HG03460 (cell line): ENCODE data around the gene NRDC.
A peak's percentile ranks its signal among the peaks of the same experiment; 100 is the strongest.
"Not testable (repeated sequence)": the region's sequence is repeated elsewhere in the genome, so short reads cannot be mapped to it uniquely, and the experiment has no call there.

Source experiments
- ATAC-seq: cut with Tn5 transposase; IDR thresholded peaks from one replicate; pipeline ENCODE4 v1.9.1; 2021; ENCODE audit not compliant: unreplicated experiment

NRDC gene

DNA sequence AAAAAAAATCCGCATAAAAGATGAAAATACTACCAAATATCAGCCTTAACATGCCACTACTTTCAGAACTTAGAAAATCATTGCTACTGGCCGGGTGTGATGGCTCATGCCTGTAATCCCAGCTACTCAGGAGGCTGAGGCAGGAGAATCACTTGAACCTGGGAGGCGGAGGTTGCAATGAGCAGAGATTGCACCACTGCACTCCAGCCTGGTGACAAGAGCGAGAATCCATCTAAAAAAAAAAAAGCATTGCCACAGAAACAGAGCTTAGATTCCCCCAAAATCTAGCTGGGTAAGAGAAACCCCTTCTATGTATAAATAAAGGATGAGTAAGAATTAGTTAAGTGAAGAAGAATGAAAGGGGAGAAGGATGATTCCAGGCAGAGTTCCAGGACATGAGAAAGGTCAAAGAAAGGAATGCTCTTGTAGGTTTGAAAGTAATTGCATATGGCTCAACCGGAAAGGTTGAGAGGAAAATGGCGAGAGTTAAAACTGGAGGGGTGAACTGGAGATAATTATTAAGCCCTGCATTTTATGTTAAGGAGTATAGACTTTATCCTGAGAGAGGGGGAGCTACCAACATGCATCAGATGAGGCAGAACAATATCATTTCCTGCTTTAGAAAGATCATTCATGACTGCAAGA lies 19.7 kb upstream of the NRDC start:
- ATAC-seq: no peak

DNA sequence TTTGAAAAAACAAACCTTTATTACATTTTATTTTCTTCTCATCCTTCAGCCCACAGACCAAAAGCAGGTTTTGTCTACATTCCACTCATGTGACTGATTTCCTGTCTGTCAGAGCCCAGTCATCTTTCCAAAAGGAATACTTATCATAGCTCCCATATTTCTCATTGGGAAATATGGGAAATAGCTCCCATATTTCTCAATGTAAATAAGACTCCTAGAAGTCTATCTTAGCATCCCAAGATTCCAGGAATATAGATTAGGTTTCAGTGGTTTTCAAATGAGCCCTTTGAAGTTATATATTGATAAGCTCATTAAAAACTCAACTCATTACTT lies 19.1 kb upstream of the NRDC start:
- ATAC-seq: no peak

DNA sequence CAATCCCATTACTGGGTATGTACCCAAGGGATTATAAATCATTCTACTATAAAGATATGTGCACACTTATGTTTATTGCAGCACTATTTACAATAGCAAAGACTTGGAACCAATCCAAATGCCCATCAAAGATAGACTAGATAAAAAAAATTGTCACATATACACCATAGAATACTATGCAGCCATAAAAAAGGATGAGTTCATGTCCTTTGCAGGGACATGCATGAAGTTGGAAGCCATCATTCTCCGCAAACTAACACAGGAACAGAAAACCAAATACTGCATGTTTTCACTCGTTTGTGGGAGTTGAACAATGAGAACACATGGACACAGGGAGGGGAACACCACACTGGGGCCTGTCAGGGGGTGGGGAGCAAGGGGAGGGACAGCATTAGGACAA lies 16.2 kb upstream of the NRDC start:
- not testable (repeated sequence) for ATAC-seq

DNA sequence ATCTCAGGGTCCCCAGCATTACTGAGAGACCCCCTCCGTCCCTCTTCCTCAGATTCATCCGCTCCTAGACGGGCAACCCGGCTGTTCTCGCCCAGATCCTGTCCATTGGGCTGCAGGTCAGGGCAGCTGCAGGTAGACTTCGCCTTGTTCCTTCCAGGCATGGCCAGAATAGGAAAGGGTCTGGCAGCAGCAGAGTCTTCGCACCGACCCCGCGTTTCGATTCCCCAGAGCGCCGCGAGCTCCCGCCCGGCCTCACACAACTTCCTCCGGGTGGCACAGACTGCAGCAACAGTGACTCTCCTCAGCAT lies 265 bp downstream of the NRDC start:
- peak; percentile 14 for ATAC-seq

DNA sequence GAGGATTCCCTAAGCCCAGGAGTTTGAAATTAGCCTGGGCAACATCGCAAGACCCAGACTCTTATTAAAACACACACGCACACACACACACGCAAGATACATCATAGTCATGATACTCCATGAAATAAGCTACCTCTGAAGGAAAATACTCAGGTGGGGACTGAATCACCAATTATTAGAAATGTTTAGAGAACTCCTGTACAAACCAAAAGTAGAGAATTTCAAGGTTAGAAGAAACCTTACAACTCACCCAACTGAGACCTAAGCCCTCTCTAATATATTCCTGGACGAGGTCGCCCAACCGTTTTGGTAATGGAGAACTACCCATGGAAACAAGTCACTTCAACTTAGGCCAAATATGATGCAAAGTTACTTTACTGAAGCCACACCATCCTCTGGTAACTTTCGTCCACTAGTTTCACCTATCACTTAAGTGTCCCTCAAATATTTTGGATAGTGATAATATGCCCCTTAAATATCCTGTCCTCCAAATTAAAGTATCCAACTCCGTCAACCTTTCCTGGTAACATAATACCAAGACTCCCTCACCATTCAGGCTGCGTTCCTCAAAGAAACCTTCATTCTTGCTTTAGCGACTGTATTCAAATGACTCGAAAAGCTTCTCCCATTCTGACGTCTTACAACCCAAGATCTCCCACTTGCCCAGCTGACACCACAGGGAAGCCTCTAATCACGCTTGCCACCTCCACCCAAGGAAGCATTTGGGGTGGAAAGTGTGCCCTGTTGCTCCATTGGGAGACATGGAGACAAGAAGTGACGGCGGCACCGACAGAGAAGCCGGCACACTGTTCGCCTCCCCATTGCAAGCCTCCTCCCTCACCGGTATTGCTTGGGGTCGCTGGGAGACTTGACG lies 856 bp downstream of the NRDC start:
- ATAC-seq: peak; percentile 1

DNA sequence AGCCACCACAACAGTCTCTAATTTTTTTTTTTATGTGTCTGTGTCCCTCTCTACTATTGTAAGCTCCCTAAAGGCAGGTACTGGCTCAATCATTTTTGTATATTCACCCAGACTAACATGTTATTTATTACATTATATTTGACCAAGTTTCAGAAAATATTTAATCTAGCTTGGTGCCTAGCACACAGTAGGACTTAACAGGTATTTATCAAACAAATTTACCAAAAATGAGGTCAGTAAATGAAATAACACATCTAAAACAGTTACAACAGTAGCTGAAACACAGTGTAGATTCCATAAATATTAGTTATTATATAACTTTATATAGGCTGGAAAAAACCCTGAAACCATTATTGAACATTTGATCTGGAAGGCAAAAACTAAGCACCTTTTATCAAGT lies 2.7 kb downstream of the NRDC start:
- no peak for ATAC-seq

DNA sequence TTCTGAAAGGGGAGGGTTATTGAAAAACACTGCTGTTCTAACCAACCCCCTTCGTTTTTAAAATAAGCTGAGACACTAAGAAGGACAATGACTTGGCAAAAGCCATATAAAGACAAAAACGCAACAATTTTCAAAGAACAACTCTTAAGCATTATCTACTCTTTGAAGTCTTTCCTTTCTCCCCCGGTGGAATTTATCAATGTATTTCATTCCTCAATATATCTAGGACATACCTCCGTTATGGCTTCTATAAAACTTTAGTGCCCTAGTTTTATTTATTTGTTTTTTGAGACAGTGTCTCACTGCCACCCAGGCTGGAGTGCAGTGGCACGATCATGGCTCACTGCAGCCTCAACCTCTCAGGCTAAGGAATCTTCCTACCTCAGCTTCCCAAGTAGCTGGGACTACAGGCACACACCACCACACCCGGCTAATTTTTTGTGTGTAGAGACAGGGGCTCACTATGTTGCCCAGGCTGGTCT lies 3.2 kb downstream of the NRDC start:
- no peak for ATAC-seq

DNA sequence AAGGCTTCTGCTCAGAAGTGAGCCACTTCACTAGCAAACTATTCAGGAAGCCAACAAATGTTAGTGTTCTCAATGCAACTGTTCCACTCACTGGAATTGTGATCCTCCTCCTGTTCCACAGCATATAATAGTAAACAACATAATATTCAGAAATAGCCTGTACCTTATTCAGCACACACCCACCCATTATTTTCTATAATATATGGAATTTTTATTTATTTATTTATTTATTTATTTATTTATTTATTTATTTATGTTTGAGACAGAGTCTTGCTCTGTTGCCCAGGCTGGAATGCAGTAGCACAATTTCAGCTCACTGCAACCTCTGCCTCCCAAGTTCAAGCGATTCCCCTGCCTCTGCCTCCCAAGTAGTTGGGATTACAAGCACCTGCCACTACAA lies 5.3 kb downstream of the NRDC start:
- ATAC-seq: not testable (repeated sequence)

DNA sequence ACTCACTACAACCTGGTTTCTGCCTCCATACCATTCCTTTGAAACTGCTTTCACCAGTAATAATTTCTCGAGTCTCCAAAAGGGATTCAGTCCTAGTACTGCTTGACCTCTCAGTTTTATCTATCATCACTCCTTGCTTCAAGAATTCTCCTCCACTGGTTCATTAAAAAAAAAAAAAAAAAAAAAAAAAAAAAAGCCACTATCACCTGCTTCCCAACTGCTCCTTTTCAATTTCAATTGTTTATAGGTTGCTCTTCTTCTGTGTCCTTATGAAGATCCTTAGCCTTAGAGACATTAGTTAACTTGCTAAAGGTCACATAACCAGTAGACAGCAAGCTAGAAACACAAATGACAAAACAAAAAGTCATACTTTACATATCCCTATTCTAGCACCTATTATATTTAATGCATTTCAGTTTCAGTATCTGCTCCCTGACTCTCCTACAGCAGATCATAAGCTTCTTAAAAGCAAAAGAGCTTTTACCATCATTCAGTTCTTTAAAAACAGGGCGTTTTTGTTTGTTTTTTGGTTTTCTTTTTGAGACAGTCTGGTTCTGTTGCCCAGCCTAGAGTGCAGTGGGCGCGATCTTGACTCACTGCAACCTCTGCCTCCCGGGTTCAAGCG lies 7.1 kb downstream of the NRDC start:
- no peak for ATAC-seq

DNA sequence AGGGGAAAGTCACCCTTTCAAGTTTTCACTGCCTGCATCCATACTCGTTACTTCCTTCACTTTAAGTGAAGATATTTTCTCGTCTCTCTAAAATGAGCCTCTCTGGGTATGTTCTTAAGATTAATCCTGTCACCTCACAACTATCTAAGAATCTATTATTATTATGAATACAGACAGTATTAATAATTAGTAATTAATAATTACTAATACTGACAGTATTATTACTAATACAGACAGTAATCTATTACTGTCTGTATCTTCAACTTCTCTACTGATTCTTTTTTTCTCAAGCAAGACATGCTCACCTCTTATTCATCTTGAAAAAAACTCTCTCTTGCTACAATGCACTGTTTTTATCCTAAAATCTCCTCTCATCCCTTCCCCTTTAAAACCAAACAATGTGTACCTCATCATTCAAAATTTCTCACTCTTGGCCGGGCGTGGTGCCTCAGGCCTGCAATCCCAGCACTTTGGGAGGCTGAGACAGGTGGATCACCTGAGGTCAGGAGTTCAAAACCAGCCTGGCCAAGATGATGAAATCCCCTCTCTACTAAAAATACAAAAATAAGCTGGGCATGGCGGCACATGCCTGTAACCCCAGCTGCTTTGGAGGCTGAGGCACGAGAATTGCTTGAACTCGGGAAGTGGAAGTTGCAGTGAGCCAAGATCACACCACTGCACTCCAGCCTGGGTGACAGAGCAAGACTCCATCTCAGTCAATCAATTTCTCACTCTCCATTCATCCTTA lies 7.8 kb downstream of the NRDC start:
- ATAC-seq: no peak

DNA sequence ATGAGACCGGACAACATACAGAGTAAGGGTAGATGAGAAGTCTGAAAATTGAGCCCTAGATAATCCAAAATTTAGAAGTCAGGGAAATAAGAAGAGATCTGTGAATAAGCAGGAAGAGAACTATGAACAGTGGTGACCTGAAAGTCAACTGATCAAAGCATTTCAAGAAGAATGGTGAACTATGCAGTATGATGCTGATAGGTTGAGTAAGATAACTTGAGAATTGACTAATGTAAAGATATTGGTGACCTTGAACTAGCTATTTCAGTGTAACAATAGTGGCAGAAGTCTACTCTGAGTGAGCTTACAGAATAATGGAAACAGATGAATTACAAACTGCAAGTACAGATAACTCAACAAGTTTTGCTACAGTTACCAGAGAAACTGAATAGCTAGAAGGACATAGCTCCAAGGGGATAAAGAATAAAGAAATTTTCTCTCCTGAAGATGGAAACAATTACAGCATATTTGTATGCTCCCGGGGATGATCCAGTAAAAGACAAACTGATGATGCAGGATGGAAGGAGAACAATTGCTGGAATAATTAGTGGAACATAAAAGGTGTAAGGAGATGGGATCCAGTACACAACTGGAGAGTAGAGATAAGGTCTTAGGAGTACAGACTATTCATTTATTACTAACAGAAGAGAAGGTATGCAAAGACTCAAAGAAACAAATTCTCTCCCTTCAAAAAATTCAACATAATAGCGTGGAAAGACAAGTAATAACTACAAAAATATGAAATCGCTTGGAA lies 10.9 kb downstream of the NRDC start:
- no peak for ATAC-seq

DNA sequence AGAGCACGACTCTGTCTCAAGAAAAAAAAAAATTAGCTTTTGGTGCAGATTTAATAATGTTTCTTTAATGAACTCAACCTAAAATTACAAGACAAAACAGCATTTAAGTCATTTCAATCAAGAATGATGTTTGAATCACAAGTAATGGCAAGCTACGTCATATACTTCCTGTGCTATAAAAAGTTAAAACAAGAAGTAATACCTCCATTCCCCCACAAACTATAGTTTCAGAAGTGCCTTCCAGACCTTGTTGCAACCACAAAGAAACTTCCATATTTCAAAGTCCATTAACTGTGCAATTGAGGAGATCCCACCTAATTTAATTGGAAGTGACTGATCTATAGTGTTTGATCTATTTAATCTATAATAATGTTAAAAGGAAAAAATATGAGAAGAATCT lies 15.1 kb downstream of the NRDC start:
- peak; percentile 81 for ATAC-seq

DNA sequence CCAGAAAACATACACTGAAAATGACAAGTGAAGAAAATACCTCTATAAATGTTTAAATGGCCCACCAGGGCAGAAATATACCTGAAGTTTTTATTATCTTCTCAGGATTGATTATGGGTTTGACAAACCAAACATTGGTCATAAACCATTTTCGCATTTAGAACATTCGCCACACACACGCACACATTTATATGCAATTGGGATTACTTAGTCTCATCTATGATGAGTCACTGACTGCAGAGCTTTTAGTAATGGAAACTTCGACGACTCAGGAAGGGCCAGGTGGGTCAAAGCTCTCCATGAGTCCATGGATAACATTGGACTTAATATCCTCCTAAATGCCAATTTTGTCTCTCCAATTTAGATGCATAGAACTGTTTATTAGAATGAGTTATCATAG lies 16.9 kb downstream of the NRDC start:
- no peak for ATAC-seq

DNA sequence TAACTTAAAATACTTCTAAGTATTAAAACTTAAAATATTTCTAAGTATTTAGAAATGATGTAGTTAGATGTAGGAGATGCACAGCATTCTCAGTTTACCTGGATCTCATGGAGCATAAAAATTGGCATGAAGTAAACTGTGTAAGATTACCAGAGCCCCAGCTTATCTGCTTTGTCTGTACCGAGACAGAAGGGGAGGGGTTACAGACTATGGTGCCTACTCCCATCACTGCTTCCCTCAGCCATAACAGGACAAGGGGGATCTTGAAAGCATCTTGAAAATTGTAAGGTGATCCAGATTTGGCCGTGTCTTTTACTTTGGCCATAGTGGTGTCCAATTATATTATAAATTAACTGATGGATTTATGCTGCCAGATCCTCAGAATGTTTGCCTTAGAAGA lies 18.8 kb downstream of the NRDC start:
- no peak for ATAC-seq

DNA sequence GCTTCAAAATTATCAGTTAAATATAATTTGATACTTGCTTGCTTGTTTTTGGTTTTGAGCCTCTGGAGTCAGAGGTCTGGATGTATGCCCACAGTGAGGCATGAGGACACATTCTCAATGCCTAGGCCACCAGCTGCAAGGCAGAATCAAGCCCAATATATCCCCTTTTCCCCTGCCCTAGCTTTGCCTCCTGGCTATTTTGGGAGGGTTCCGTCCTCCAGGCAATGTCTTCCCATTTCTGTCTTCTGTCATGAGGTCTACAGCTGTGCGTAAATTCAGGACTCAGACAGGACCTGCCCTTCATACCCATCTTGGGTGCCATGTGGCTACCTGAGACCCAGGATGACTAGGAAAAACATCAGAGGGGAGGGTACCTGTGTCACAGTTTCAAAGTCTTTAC lies 19.2 kb downstream of the NRDC start:
- ATAC-seq: no peak

DNA sequence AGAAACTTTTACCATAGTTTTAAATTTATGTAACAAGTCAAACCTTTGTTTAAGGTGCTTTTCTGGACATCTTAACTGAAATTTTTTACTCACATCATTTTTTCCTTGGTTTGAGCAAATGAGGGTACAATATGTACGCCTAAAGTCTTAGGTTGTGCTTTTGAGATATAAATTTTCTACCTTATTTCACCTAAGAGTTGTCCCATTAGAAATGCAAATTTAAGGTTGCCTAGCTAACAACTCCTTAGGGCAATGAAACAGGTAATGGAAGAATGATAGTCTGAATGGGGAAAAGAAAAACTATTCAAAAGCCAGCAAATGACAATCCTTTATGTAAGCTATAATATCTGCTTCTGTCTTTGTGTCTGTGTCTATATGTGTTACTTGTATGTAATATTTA lies 19.6 kb downstream of the NRDC start:
- no peak for ATAC-seq

DNA sequence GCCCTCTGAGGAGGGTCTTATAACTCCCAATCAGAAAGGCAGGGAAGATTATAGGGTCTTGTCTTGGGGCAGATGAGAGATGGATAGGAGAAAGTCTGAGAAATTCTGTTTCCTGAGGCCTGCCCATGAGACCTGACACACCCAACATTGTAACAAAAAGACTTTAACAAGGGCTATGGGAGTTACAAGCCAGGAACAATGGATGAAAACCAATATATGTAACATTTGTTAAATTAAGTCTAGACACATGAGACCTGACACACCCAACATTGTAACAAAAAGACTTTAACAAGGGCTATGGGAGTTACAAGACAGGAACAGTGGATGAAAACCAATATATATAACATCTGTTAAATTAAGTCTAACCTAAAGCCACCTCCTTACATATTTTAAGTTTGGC lies 21.8 kb downstream of the NRDC start:
- ATAC-seq: no peak

DNA sequence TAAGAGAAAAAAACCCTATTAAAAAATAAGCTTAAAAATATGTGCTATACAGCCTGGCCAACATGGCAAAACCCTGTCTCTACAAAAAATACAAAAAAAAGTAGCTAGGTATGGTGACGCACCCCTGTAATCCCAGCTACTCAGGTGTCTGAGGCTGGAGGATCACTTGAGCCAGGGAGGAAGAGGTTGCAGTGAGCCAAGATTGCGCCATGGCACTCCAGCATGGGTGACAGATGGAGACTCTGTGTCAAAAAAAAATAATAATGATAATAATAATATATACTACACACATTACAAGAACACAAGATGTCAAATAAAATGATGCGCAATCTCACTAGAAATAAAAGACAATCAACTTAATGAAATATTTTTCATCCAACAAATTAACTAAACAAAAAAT lies 22.9 kb downstream of the NRDC start:
- no peak for ATAC-seq

DNA sequence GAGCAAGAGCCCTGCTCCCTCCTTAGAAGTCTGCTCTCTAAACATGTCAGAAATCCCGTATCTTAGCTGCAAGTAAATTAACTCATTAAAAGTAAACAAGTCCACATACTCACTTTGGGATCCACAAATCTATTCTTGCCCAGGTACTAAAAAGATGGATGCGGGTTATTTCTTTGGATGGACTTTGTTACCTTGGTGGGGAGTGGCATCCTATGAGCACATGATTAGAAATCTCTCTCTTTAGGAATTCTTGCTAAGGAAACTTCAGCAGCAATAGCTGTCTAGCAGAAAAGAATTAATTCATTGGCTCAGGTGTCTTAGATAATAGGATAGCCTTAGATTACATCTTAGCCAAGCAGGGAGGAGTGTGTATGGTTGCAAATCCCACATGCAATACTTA lies 25.2 kb downstream of the NRDC start:
- no peak for ATAC-seq

DNA sequence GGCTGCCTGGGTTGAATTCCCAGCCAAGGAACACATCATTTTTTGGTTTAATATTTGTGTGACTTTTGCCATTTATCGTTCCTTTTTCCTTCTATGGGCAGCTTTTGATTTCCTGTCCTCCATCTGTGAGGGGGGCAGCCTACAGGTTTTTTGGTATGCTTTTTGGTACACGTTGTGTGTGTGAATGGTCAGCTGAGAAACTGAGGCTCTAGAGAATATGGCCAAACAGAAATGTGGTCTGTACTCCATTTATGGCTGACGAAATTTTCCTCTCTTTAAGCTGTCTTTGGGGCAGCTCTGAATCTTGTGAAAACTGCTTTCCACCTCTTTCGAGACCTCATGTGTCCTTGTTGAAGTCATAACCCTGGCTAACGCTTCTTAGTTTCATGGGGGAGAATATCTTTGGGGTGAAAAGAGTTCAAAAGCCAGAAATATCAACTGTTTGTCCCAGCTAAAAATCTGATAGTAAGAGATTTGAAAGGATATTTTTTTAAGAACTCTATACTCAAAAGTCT lies 26.6 kb downstream of the NRDC start:
- no peak for ATAC-seq
